Measurements from ENCODE around the gene E4F1.

The E4F1 gene

GRCh38 chr16:2223221-2223941, at the start of gene E4F1:
TSS of gene E4F1 (plus strand) at chr16:2223591. CDS start at chr16:2223614, 23 bp downstream.
- H3K4me3 Mint-ChIP-seq = peak within 1 kb of the TSS; percentile 87
- H3K9me3 Mint-ChIP-seq (ENCODE audit: low read depth) = no peaks in the 10 kb centered on the region

GRCh38 chr16:2173916-2174315, 49.5 kb upstream of the E4F1 start:
- Mint-ChIP-seq H3K27me3 (no peaks in the 10 kb centered on the region), H3K4me3 (no peak overlapping the region), H3K4me1 (ENCODE audit: low read depth) (no peaks in the 10 kb centered on the region), H3K27ac (no peak overlapping the region), H3K9me3 (ENCODE audit: low read depth) (no peaks in the 10 kb centered on the region), H3K36me3 (no peaks in the 10 kb centered on the region)

More at GRCh38 chr16:2223221-2223941, at the start of gene E4F1:
- peaks cover 12% of the 10 kb centered on the region for H3K4me1 Mint-ChIP-seq (ENCODE audit: low read depth)
- H3K27ac Mint-ChIP-seq = peak within 1 kb of the TSS; percentile 54
- H3K36me3 Mint-ChIP-seq = no peaks in the 10 kb centered on the region
- H3K27me3 Mint-ChIP-seq = no peaks in the 10 kb centered on the region

- no peaks in the 10 kb centered on the region for H3K36me3 Mint-ChIP-seq
- no peaks in the 10 kb centered on the region for H3K27me3 Mint-ChIP-seq
- no peaks in the 10 kb centered on the region for H3K9me3 Mint-ChIP-seq (ENCODE audit: low read depth)
- no peak overlapping the region for H3K27ac Mint-ChIP-seq
- no peaks in the 10 kb centered on the region for H3K4me1 Mint-ChIP-seq (ENCODE audit: low read depth)
- no peak overlapping the region for H3K4me3 Mint-ChIP-seq
Observed at GRCh38 chr16:2174396-2175131, 48.8 kb upstream of the E4F1 start.

GRCh38 chr16:2175454-2175853, 47.9 kb upstream of the E4F1 start:
- no peaks in the 10 kb centered on the region for H3K27me3 Mint-ChIP-seq
- no peaks in the 10 kb centered on the region for H3K4me1 Mint-ChIP-seq (ENCODE audit: low read depth)
- no peak overlapping the region for H3K27ac Mint-ChIP-seq
- H3K9me3 Mint-ChIP-seq (ENCODE audit: low read depth) = no peaks in the 10 kb centered on the region
- H3K36me3 Mint-ChIP-seq = no peaks in the 10 kb centered on the region
- H3K4me3 Mint-ChIP-seq = no peak overlapping the region

- Mint-ChIP-seq H3K27ac (no peak overlapping the region), H3K4me3 (no peak overlapping the region), H3K36me3 (no peaks in the 10 kb centered on the region), H3K9me3 (ENCODE audit: low read depth) (no peaks in the 10 kb centered on the region), H3K27me3 (no peaks in the 10 kb centered on the region), H3K4me1 (ENCODE audit: low read depth) (no peaks in the 10 kb centered on the region)
Observed at GRCh38 chr16:2176047-2176446, 47.3 kb upstream of the E4F1 start.

GRCh38 chr16:2177101-2177500, 46.3 kb upstream of the E4F1 start:
- no peaks in the 10 kb centered on the region for H3K27me3 Mint-ChIP-seq
- H3K9me3 Mint-ChIP-seq (ENCODE audit: low read depth) = no peaks in the 10 kb centered on the region
- no peak overlapping the region for H3K4me3 Mint-ChIP-seq
- no peaks in the 10 kb centered on the region for H3K4me1 Mint-ChIP-seq (ENCODE audit: low read depth)
- no peaks in the 10 kb centered on the region for H3K36me3 Mint-ChIP-seq
- no peak overlapping the region for H3K27ac Mint-ChIP-seq

GRCh38 chr16:2177561-2177960, 45.8 kb upstream of the E4F1 start:
- no peaks in the 10 kb centered on the region for H3K4me1 Mint-ChIP-seq (ENCODE audit: low read depth)
- no peaks in the 10 kb centered on the region for H3K36me3 Mint-ChIP-seq
- H3K27ac Mint-ChIP-seq = no peak overlapping the region
- no peak overlapping the region for H3K4me3 Mint-ChIP-seq
- no peaks in the 10 kb centered on the region for H3K9me3 Mint-ChIP-seq (ENCODE audit: low read depth)
- no peaks in the 10 kb centered on the region for H3K27me3 Mint-ChIP-seq

- Mint-ChIP-seq H3K9me3 (ENCODE audit: low read depth) (no peaks in the 10 kb centered on the region), H3K4me1 (ENCODE audit: low read depth) (no peaks in the 10 kb centered on the region), H3K36me3 (no peaks in the 10 kb centered on the region), H3K4me3 (no peak overlapping the region), H3K27ac (no peak overlapping the region), H3K27me3 (no peaks in the 10 kb centered on the region)
Observed at GRCh38 chr16:2178321-2179106, 44.9 kb upstream of the E4F1 start.

- Mint-ChIP-seq H3K36me3 (no peaks in the 10 kb centered on the region), H3K4me1 (ENCODE audit: low read depth) (no peaks in the 10 kb centered on the region), H3K27ac (no peak overlapping the region), H3K27me3 (no peaks in the 10 kb centered on the region), H3K4me3 (no peak overlapping the region), H3K9me3 (ENCODE audit: low read depth) (no peaks in the 10 kb centered on the region)
Observed at GRCh38 chr16:2179107-2179501, 44.3 kb upstream of the E4F1 start.

GRCh38 chr16:2179576-2179975, 43.8 kb upstream of the E4F1 start:
- no peak overlapping the region for H3K4me3 Mint-ChIP-seq
- no peaks in the 10 kb centered on the region for H3K9me3 Mint-ChIP-seq (ENCODE audit: low read depth)
- no peaks in the 10 kb centered on the region for H3K4me1 Mint-ChIP-seq (ENCODE audit: low read depth)
- no peaks in the 10 kb centered on the region for H3K27me3 Mint-ChIP-seq
- H3K36me3 Mint-ChIP-seq = no peaks in the 10 kb centered on the region
- no peak overlapping the region for H3K27ac Mint-ChIP-seq

GRCh38 chr16:2180461-2180860, 42.9 kb upstream of the E4F1 start:
- H3K4me1 Mint-ChIP-seq (ENCODE audit: low read depth) = no peaks in the 10 kb centered on the region
- no peaks in the 10 kb centered on the region for H3K36me3 Mint-ChIP-seq
- no peaks in the 10 kb centered on the region for H3K27me3 Mint-ChIP-seq
- no peak overlapping the region for H3K27ac Mint-ChIP-seq
- no peaks in the 10 kb centered on the region for H3K9me3 Mint-ChIP-seq (ENCODE audit: low read depth)
- no peak overlapping the region for H3K4me3 Mint-ChIP-seq

- Mint-ChIP-seq H3K4me3 (no peak overlapping the region), H3K4me1 (ENCODE audit: low read depth) (no peaks in the 10 kb centered on the region), H3K36me3 (no peaks in the 10 kb centered on the region), H3K27ac (no peak overlapping the region), H3K9me3 (ENCODE audit: low read depth) (no peaks in the 10 kb centered on the region), H3K27me3 (no peaks in the 10 kb centered on the region)
Observed at GRCh38 chr16:2180962-2181923, 42.1 kb upstream of the E4F1 start.

- Mint-ChIP-seq H3K27ac (no peak overlapping the region), H3K4me3 (no peak overlapping the region), H3K36me3 (no peaks in the 10 kb centered on the region), H3K4me1 (ENCODE audit: low read depth) (no peaks in the 10 kb centered on the region), H3K27me3 (no peaks in the 10 kb centered on the region), H3K9me3 (ENCODE audit: low read depth) (no peaks in the 10 kb centered on the region)
Observed at GRCh38 chr16:2181952-2182351, 41.4 kb upstream of the E4F1 start.

- H3K27ac Mint-ChIP-seq = no peak overlapping the region
- no peaks in the 10 kb centered on the region for H3K9me3 Mint-ChIP-seq (ENCODE audit: low read depth)
- H3K4me1 Mint-ChIP-seq (ENCODE audit: low read depth) = no peaks in the 10 kb centered on the region
- no peaks in the 10 kb centered on the region for H3K27me3 Mint-ChIP-seq
- no peaks in the 10 kb centered on the region for H3K36me3 Mint-ChIP-seq
- no peak overlapping the region for H3K4me3 Mint-ChIP-seq
Observed at GRCh38 chr16:2183671-2184070, 39.7 kb upstream of the E4F1 start.
